Spleen (tissue), 11 donors: ENCODE measurements around the gene CUBN. TPM values are rescaled to one million over a fixed set of nuclear protein-coding genes. Genes with fewer than 3 reads are reported as not detected.

ENCODE experiments used
- DNase-seq: peaks from one replicate; pipeline ENCODE4 v3.0.0-alpha.2; 2020
- H3K27ac ChIP-seq, 8 donors: fragments of 200-600 bp; sonication (generic) in 7 of 8; 1 replicate in 4 of 8; 2 replicates in 4 of 8; pipeline versions ENCODE4 v1.5.0 to v1.8.0; 2016 to 2021; ENCODE audit warnings: inconsistent platforms in 4 of 8, mild to moderate bottlenecking in 4 of 8, moderate library complexity in 1 of 8
- H3K27me3 ChIP-seq, 7 donors: fragments of 200-600 bp; sonication (generic) in 6 of 7; replicated peaks in 1 of 7; 1 replicate in 4 of 7; 2 replicates in 3 of 7; pipeline versions ENCODE4 v1.5.0 to v1.8.0; 2016 to 2021; ENCODE audit warnings: inconsistent platforms in 3 of 7, mild to moderate bottlenecking in 1 of 7
- H3K36me3 ChIP-seq, 6 donors: fragments of 200-600 bp; sonication (generic) in 5 of 6; 1 replicate in 4 of 6; 2 replicates in 2 of 6; pipeline versions ENCODE4 v1.5.0 to v1.8.0; 2016 to 2021; ENCODE audit warnings: inconsistent platforms in 2 of 6
- H3K4me1 ChIP-seq, 6 donors: fragments of 200-600 bp; sonication (generic) in 5 of 6; 1 replicate in 3 of 6; 2 replicates in 3 of 6; pipeline versions ENCODE4 v1.5.0 to v1.8.0; 2016 to 2021; ENCODE audit warnings: inconsistent platforms in 3 of 6
- H3K4me3 ChIP-seq, 8 donors: fragments of 200-600 bp; sonication (generic) in 7 of 8; 1 replicate in 4 of 8; 2 replicates in 4 of 8; pipeline versions ENCODE4 v1.5.0 to v1.8.0; 2016 to 2021; ENCODE audit warnings: inconsistent platforms in 4 of 8, mild to moderate bottlenecking in 4 of 8, moderate library complexity in 2 of 8
- H3K9me3 ChIP-seq, 8 donors: fragments of 200-600 bp; sonication (generic) in 7 of 8; 1 replicate in 4 of 8; 2 replicates in 4 of 8; pipeline versions ENCODE4 v1.5.0 to v1.8.0; 2016 to 2021; ENCODE audit warnings: inconsistent platforms in 4 of 8
- POLR2A ChIP-seq, 3 donors: fragments of 450-650 bp; IDR thresholded peaks; one replicate each; pipeline ENCODE4 v1.5.1; 2017; ENCODE audit warnings: antibody characterized with exemption in 3 of 3, mild to moderate bottlenecking in 1 of 3
- POLR2AphosphoS5 ChIP-seq, 3 donors: sonication (generic); formaldehyde crosslinking; IDR thresholded peaks; one replicate each; pipeline ENCODE4 v1.5.1; 2017; ENCODE audit warnings: antibody characterized with exemption in 3 of 3
- WGBS, 5 donors: extraction: QIAGEN DNeasy Blood & Tissue Kit in 3 of 5; methylation state at CpG; one replicate each; pipeline versions ENCODE4 v1.1.5 to v1.1.7; 2013 to 2018; 5-methylcytosine and 5-hydroxymethylcytosine counted together
- intact Hi-C: fragments of 100-400 bp; cut with DNase I; formaldehyde crosslinking; loops from one replicate; pipeline ENCODE4 v1.15.0; 2023; ENCODE audit warnings: low total_unique reads
- polyA plus RNA-seq, 3 donors: library from polyadenylated mRNA; stranded (reverse); fragments of 200-250 nt; gene quantifications; one replicate each; pipeline ENCODE4 v1.2.1, GENCODE V29; 2013
- total RNA-seq, 7 donors: library from RNA; depleted of rRNA in 3 of 7; stranded (reverse); fragments of >200 nt in 3 of 7; fragmentation: NEBNext Ultra II Directional in 4 of 7; extraction: Animal tissue kit (Norgen Biotek cat#: 25700) in 4 of 7; gene quantifications; one replicate each; pipeline versions ENCODE4 v1.1.0 to v1.2.1, GENCODE V29; 2016 to 2021
- TF ChIP-seq, protein P1 (sequence below), 11 experiments: fragments of 200-600 bp in 7 of 11; fragments of 450-650 bp in 4 of 11; sonication (generic) in 4 of 11; IDR thresholded peaks in 8 of 11; conservative IDR thresholded peaks in 3 of 11; 1 replicate in 7 of 11; 2 replicates in 4 of 11; pipeline versions ENCODE4 v1.4.0 to v1.8.0; 2016 to 2021; ENCODE audit warnings: antibody characterized with exemption in 11 of 11, inconsistent platforms in 4 of 11, mild to moderate bottlenecking in 1 of 11
- donor health status: healthy with polysubstance abuse.
- donor health status: DM: no; HTN: no; CAD: no; lungs with moderate emphysema.
- donor health status: DM: no; HTN: no; CAD: no.
- donor health status: Bipolar disorder and iron deficiency.
- donor health status: healthy.
- donor health status: DM: no; HTN: no; CAD: no.
- donor health status: DM: yes; HTN: yes; CAD: no.

The CUBN gene
- total and polyA plus RNA-seq, 10 donors = 0.24 to 12.1 (median 5.4) TPM

DNA sequence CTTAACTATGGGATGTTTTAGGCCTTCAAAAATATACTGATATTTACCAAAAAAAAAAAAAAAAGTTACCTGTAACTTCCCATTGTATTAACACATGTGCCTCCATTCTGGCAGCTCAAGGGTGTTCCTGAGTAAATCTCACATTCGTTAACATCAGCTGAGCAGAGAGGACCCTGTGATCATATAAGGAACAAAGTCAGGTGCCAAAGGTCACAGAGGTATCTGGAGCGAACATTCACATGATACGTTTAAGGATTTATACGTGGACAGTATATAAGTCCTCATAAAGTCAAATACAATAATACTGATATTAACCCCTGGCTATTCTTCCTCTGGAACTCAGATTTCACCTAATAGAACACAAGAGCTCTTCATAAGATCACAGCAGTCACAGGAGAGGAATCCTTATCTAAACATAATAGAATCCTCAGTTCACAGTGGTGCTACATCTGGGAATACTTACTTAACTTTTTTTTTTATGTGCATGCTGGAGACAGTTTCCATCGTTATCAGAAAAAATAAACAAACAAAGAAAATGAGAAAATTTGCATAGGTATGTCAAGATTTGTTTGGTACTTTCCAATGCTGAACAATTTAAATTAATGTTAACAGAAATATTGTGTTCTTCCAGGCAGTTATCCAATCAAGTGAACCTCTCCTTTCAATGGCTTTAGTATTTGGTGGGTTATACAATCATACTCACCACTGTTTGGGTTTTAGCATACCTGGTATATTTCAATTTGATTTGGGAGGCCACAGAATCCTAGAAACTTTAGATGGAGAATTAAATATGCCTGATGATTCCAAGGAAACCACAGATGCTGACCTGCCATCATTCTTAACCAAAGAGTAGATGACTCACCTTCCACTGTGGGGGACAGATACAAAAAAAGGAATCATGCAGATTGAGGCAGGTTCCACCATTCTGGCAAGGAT is 6.6 kb downstream of the CUBN start:
- DNase-seq = no peak
- Histone ChIP-seq H3K27me3 (no peaks in the 10 kb centered on the region), H3K36me3 (no peaks in the 10 kb centered on the region), H3K4me1 (peaks cover 0 to under 1% (median 0%) of the 10 kb centered on the region in 6 donors), H3K9me3 (no peaks in the 10 kb centered on the region), H3K4me3 (no peak overlapping the region), H3K27ac (no peak overlapping the region)
- intact Hi-C loops = no loop called here
- TF ChIP-seq POLR2AphosphoS5 (IDR thresholded peaks at IDR 0.05) (no peak), POLR2A (IDR thresholded peaks at IDR 0.05) (no peak)
- TF ChIP-seq, protein P1, sequence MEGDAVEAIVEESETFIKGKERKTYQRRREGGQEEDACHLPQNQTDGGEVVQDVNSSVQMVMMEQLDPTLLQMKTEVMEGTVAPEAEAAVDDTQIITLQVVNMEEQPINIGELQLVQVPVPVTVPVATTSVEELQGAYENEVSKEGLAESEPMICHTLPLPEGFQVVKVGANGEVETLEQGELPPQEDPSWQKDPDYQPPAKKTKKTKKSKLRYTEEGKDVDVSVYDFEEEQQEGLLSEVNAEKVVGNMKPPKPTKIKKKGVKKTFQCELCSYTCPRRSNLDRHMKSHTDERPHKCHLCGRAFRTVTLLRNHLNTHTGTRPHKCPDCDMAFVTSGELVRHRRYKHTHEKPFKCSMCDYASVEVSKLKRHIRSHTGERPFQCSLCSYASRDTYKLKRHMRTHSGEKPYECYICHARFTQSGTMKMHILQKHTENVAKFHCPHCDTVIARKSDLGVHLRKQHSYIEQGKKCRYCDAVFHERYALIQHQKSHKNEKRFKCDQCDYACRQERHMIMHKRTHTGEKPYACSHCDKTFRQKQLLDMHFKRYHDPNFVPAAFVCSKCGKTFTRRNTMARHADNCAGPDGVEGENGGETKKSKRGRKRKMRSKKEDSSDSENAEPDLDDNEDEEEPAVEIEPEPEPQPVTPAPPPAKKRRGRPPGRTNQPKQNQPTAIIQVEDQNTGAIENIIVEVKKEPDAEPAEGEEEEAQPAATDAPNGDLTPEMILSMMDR (IDR thresholded peaks at IDR 0.05 in 8 of 11, conservative IDR thresholded peaks at IDR 0.05 in 3 of 11) = no peak
- 86 to 93% (median 92%) methylated on average over 5 of the region's 5 CpGs for WGBS, 5 donors

- TF ChIP-seq POLR2A (IDR thresholded peaks at IDR 0.05) (no peak), POLR2AphosphoS5 (IDR thresholded peaks at IDR 0.05) (no peak)
- TF ChIP-seq, protein P1 (IDR thresholded peaks at IDR 0.05 in 8 of 11, conservative IDR thresholded peaks at IDR 0.05 in 3 of 11) = no peak
- H3K9me3 ChIP-seq = no peaks in the 10 kb centered on the region
Observed at GRCh38 chr10:17122052-17122451, 7.6 kb downstream of the CUBN start.

GRCh38 chr10:17120694-17121093 is 8.9 kb downstream of the CUBN start:
- Histone ChIP-seq H3K4me1 (no peaks in the 10 kb centered on the region), H3K9me3 (no peaks in the 10 kb centered on the region), H3K27me3 (no peaks in the 10 kb centered on the region), H3K27ac (no peak overlapping the region), H3K4me3 (no peak overlapping the region), H3K36me3 (no peaks in the 10 kb centered on the region)
- intact Hi-C loops = no loop called here
- no peak for DNase-seq
- WGBS, 5 donors = 73 to 79% (median 75%) methylated on average over 3 of the region's 3 CpGs
- TF ChIP-seq POLR2AphosphoS5 (IDR thresholded peaks at IDR 0.05) (no peak), POLR2A (IDR thresholded peaks at IDR 0.05) (no peak)
- TF ChIP-seq, protein P1 (IDR thresholded peaks at IDR 0.05 in 8 of 11, conservative IDR thresholded peaks at IDR 0.05 in 3 of 11) = no peak

More at GRCh38 chr10:17122052-17122451, 7.6 kb downstream of the CUBN start:
- Histone ChIP-seq H3K36me3 (no peaks in the 10 kb centered on the region), H3K4me1 (no peaks in the 10 kb centered on the region), H3K4me3 (no peak overlapping the region), H3K27ac (no peak overlapping the region), H3K27me3 (no peaks in the 10 kb centered on the region)
- intact Hi-C loops = no loop called here
- 86 to 98% (median 91%) methylated on average over 2 of the region's 2 CpGs for WGBS, 5 donors
- DNase-seq = no peak

GRCh38 chr10:17119845-17120244 is 9.8 kb downstream of the CUBN start:
- no peak for DNase-seq
- H3K27me3 ChIP-seq = no peaks in the 10 kb centered on the region
- no peak overlapping the region for H3K4me3 ChIP-seq
- WGBS, 5 donors = 87 to 96% (median 90%) methylated on average over 3 of the region's 3 CpGs
- H3K36me3 ChIP-seq = no peaks in the 10 kb centered on the region
- H3K27ac ChIP-seq = no peak overlapping the region
- TF ChIP-seq POLR2A (IDR thresholded peaks at IDR 0.05) = no peak
- no peak for TF ChIP-seq POLR2AphosphoS5 (IDR thresholded peaks at IDR 0.05)
- TF ChIP-seq, protein P1 (IDR thresholded peaks at IDR 0.05 in 8 of 11, conservative IDR thresholded peaks at IDR 0.05 in 3 of 11) = no peak
- no peaks in the 10 kb centered on the region for H3K9me3 ChIP-seq
- intact Hi-C loops = no loop called here
- no peaks in the 10 kb centered on the region for H3K4me1 ChIP-seq
